NT2/D1 (cell line): ENCODE results near the gene TENT4A.

ENCODE experiments used
- DNase-seq: peaks from one replicate; pipeline ENCODE4 v3.0.0-alpha.2; 2011; ENCODE audit warnings: low read depth, low spot score
- H3K27me3 ChIP-seq: 2 replicates; pipeline ENCODE4 v1.6.0; 2011; ENCODE audit warnings: mild to moderate bottlenecking; ENCODE audit not compliant: insufficient read length, insufficient read depth
- H3K36me3 ChIP-seq: 2 replicates; pipeline ENCODE4 v1.6.1; 2011; ENCODE audit warnings: mild to moderate bottlenecking, low read length, mixed read lengths; ENCODE audit not compliant: insufficient read depth, insufficient read length
- H3K4me1 ChIP-seq: 2 replicates; pipeline ENCODE4 v1.5.1; 2011; ENCODE audit not compliant: insufficient read depth, insufficient read length
- H3K4me3 ChIP-seq: 2 replicates; pipeline ENCODE4 v1.5.1; 2011; ENCODE audit warnings: low read depth; ENCODE audit not compliant: insufficient read length
- H3K9ac ChIP-seq: 2 replicates; pipeline ENCODE4 v1.6.0; 2011; ENCODE audit warnings: low read depth; ENCODE audit not compliant: insufficient read length
- H3K9me3 ChIP-seq: 2 replicates; pipeline ENCODE4 v1.5.1; 2011; ENCODE audit warnings: mild to moderate bottlenecking, low read length; ENCODE audit not compliant: insufficient read depth
- SUZ12 ChIP-seq: IDR thresholded peaks from 2 replicates; pipeline ENCODE4 v1.6.1; 2011; ENCODE audit not compliant: insufficient read length, insufficient read depth; ENCODE audit errors: extremely low read depth
- YY1 ChIP-seq: IDR thresholded peaks from 2 replicates; pipeline ENCODE4 v1.6.1; 2011; ENCODE audit not compliant: insufficient read length, insufficient read depth
- ZNF274 ChIP-seq: IDR thresholded peaks from 2 replicates; pipeline ENCODE4 v1.6.1; 2011; ENCODE audit warnings: mild to moderate bottlenecking, low read depth, low read length

Gene TENT4A

GRCh38 chr5:6780802-6781391, 67.7 kb downstream of the TENT4A start:
- Histone ChIP-seq H3K9ac (no peak overlapping the region), H3K4me3 (no peak overlapping the region), H3K4me1 (no peaks in the 10 kb centered on the region), H3K9me3 (peaks cover 14% of the 10 kb centered on the region; the same call in 1 of the 2 replicates), H3K36me3 (no peaks in the 10 kb centered on the region), H3K27me3 (no peaks in the 10 kb centered on the region)
- no peak for DNase-seq
- no peak for TF ChIP-seq SUZ12
- no peak for TF ChIP-seq YY1
- no peak for TF ChIP-seq ZNF274

- Histone ChIP-seq H3K4me3 (no peak overlapping the region), H3K36me3 (no peaks in the 10 kb centered on the region), H3K9ac (no peak overlapping the region), H3K9me3 (peaks cover 14% of the 10 kb centered on the region; the same call in 1 of the 2 replicates), H3K4me1 (no peaks in the 10 kb centered on the region), H3K27me3 (no peaks in the 10 kb centered on the region)
- no peak for DNase-seq
- TF ChIP-seq ZNF274 (no peak), YY1 (no peak), SUZ12 (no peak)
Measured at GRCh38 chr5:6781716-6782115, 68.5 kb downstream of the TENT4A start.

GRCh38 chr5:6783787-6784186, 70.6 kb downstream of the TENT4A start:
- Histone ChIP-seq H3K9me3 (peaks cover 14% of the 10 kb centered on the region; the same call in 1 of the 2 replicates), H3K27me3 (no peaks in the 10 kb centered on the region), H3K4me1 (no peaks in the 10 kb centered on the region), H3K9ac (no peak overlapping the region), H3K4me3 (no peak overlapping the region), H3K36me3 (no peaks in the 10 kb centered on the region)
- no peak for TF ChIP-seq SUZ12
- TF ChIP-seq YY1 = no peak
- TF ChIP-seq ZNF274 = no peak
- no peak for DNase-seq

DNA sequence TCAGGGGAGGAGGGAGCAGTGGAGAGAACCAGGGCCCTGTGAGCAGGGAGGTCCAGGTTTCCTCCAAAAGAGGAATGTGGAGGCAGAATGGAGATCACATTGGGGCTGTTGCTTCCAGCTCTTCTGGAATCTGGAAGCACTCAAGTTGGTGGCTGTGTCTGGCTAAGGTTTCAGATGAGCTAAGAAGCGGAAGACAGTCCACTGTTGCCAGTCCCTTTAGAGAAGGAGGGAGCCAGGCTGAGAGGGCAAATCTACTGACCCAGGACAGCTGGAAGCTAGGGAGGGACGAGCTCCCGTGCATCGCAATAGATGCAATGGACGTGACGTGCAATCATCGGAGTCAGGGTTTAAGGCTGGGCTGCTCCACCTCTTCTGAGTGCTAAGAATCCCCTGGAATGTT, 71.2 kb downstream of the TENT4A start:
- Histone ChIP-seq H3K4me1 (no peaks in the 10 kb centered on the region), H3K36me3 (no peaks in the 10 kb centered on the region), H3K9me3 (peaks cover 14% of the 10 kb centered on the region; the same call in 1 of the 2 replicates), H3K27me3 (no peaks in the 10 kb centered on the region), H3K4me3 (no peak overlapping the region), H3K9ac (no peak overlapping the region)
- no peak for TF ChIP-seq YY1
- TF ChIP-seq SUZ12 = no peak
- TF ChIP-seq ZNF274 = no peak
- no peak for DNase-seq

DNA sequence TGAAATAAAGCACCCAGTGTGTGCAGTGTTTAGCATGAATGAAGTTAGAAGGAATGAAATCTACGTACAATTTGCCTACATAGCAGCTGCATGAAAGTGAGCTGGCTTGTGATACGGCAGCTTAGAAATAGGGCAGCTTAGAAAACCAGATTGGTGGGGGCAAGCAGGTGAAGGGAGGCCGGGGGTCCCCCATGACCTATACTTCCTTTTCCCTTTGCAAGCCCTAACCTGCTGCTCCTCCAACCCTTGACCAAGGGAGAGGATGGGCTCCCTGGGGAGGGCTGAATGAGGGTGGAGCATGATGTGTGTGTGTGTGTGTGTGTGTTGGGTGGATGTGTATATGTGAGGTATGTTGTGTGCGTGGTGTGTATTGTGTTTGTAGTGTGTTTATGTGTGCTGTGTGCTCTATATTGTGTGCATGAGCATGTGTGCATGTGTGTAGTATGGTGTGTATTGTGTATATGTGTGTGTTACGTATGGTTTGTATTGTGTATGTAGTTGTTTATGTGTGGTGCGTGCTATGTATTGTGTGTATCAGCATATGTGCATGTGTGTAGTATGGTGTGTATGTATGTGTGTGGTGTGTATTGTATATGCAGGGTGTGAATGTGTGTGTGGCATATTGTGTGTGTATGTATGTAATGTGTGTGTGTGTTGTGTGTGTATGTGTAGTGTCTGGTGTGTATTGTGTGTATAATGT, 72.1 kb downstream of the TENT4A start:
- TF ChIP-seq SUZ12 (no peak), ZNF274 (no peak), YY1 (no peak)
- H3K9ac ChIP-seq = no peak overlapping the region
- H3K27me3 ChIP-seq = no peaks in the 10 kb centered on the region
- no peaks in the 10 kb centered on the region for H3K4me1 ChIP-seq
- H3K4me3 ChIP-seq = no peak overlapping the region
- no peaks in the 10 kb centered on the region for H3K36me3 ChIP-seq
- H3K9me3 ChIP-seq = peaks cover 12% of the 10 kb centered on the region; the same call in 1 of the 2 replicates
- no peak for DNase-seq

DNA sequence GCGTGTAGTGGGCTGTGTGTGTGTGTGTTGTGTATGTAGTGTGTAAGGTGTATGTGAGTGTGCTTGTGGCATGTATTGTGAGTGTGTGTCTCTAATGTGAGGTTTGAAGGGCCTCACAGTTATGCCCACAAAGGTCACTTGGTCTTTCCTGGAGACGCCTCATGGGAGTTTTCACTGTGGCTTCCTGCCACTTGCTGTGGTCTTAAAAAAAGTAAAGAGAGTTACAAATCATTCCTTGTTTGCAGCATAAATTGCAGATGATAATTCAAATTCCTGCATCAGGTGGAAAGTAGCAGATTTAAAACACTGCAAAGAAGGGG, 72.6 kb downstream of the TENT4A start:
- Histone ChIP-seq H3K9ac (no peak overlapping the region), H3K27me3 (no peaks in the 10 kb centered on the region), H3K9me3 (peaks cover 7% of the 10 kb centered on the region; the same call in 1 of the 2 replicates), H3K4me1 (no peaks in the 10 kb centered on the region), H3K4me3 (no peak overlapping the region), H3K36me3 (no peaks in the 10 kb centered on the region)
- no peak for DNase-seq
- TF ChIP-seq ZNF274 (no peak), SUZ12 (no peak)

DNA sequence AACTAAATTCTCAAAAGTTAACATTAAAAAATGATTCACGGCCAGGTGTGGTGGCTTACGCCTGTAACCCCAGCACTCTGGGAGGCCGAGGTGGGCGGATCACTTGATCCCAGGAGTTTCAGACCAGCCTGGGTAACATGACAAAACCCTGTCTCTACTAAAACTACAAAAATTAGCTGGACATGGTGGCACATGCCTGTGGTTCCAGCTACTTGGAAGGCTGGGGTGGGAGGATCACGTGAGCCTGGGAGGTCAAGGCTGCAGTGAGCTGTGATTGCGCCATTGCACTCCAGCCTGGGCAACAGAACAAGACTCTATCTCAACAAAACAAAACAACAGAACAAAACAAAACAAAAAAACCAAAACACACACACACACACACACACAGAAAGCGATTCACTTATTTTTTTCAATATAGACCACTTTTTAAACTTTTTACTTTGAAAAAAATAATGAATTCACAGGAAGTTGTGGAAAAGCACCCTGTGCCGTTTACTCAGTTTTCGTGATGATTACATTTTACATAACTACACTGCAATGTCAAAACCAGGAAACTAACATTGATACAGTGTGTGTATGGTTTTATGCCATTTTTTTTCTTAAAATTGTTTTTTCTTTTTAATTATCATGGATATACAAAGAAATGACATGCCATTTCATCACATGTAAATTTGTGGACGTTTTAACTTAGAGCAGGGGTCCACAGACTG, 73.7 kb downstream of the TENT4A start:
- no peaks in the 10 kb centered on the region for H3K9me3 ChIP-seq
- no peaks in the 10 kb centered on the region for H3K36me3 ChIP-seq
- DNase-seq = no peak
- H3K4me1 ChIP-seq = no peaks in the 10 kb centered on the region
- no peak overlapping the region for H3K4me3 ChIP-seq
- H3K9ac ChIP-seq = no peak overlapping the region
- TF ChIP-seq SUZ12 (no peak), ZNF274 (no peak), YY1 (no peak)
- no peaks in the 10 kb centered on the region for H3K27me3 ChIP-seq
